Lung microvascular endothelial cell (primary cell): ENCODE results near the gene CASD1. TPM values are rescaled to one million over a fixed set of nuclear protein-coding genes. Genes with fewer than 3 reads are reported as not detected.

Source experiments
- DNase-seq, 2 donors: peaks; one replicate each; pipeline versions ENCODE4 v3.0.0 to v3.0.0-alpha.2; 2010; ENCODE audit warnings: low read depth in 2 of 2
- total RNA-seq: library from RNA; depleted of rRNA; stranded (reverse); fragments of >200 nt; gene quantifications from 2 replicates; pipeline ENCODE4 v1.2.1, GENCODE V29; 2014

Gene CASD1
- total RNA-seq, 1 donor from 2014 or later, result 17.9 TPM

DNA sequence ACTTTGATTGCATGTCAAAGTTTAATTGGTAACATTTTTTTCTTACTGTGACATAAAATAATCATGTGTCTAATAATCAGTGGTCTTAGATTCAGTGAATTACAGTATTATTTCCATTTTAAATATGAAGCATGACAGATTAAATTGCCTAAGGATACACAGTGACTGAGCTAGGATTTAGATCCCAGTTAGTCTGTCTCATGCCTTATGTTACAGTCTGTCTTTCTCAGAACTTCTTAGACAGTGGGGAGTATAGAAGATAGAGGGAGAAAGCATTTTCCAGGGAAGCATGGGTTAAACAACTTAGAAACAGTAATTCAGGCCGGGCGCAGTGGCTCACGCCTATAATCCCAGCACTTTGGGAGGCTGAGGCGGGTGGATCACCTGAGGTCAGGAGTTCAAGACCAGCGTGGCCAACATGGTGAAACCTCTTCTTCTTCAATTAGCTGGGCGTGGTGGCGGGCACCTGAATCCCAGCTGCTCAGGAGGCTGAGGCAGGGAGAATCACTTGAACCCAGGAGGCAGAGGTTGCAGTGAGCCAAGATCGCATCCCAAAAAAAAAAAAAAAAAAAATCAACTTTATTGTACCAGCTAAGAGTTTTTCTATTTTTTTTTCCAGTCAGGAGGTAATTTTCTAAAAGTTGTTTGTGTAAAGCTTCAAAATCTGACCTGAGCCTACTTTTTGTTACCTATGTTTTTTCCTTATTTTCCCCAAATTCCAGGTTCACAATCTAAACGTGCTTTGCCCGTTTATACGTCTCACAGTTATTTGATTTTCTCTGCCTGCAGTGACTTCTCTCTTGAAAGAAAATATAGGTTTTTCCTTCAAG lies 3.3 kb downstream of the CASD1 start:
- DNase-seq, result no peak

DNA sequence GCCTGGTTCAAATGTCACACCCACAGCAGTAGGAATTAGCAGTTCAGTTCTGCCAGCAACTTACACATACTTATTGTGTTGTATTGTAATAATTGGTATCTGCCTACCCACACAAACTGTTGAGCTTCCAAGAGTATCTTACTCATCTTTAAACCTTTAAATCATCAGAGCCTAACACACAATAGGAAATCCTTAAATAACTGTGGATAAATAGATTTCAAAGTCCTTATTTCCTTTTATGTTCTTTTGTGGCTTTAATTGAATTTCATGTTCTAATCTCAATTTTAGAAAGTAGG lies 3.9 kb downstream of the CASD1 start:
- no peak for DNase-seq

DNA sequence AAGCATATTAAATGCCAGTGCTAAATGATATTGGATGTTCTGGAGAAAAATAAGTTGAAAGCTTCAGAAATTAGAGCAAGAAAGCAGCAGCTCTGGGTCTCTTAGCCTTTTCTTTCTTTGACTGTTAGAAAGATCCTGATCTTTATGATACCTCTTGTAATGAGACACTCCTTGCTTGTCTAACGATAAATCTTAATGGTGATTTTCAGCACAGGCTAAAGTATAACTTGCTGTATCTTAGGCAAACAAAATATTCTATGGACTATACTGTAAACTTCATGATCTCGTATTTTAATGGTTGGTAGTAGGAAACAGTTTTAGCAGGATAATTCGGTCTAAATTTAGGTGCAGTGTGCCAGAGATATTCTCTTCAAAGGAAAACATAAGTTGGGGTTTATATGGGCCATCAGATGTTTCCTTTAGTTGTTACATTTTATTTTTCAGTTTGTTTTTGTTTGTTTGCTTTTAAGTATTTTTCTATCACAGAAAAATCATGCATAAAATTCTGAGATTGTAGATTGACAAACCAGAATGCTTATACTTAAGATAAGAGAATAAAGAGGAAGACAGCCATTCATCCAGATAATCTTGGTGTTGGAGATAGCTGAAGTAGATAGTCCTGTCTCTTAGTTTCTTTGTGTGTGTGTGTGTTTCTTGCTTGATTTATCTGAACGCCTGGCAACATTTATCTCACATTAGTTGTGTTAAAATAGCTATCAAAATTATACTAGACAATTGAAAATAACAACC lies 4.7 kb downstream of the CASD1 start:
- no peak for DNase-seq

DNA sequence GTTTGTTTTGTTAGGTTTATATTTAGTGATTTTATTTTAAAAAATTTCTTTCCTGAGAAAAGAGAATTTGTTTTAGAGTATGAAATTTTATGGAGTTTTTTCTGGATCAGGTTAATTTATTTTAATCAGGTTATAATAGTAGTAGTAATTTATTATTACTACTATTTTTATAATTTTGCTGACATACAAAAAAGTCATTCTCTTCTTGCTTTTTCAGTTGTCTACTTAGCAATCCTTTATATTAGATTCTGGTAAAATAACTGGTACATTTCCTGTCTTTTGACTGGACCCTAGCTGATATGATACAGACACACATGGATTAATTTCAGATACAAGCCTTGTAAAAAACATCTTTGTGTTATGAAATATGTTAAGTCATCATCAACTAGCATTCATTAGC lies 5.3 kb downstream of the CASD1 start:
- DNase-seq, result no peak

DNA sequence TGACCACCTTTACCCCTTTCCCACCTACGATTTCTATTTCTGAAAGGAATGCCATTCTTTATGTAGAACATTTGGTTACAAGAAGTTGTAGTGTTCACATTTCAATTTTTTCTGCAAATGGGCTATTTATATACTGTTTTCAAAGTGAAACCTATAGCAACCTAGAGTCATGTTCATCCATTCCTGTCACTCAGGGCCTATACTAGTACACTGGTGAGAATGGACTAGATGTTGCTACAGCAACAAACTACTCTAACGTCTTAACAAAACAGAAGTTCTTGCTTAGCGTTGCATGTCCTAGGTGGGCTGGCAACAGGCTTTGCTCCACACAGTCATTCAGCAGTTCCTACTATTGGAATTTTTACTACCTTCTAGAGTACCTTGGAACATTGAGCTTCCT lies 16.3 kb downstream of the CASD1 start:
- DNase-seq, result no peak

DNA sequence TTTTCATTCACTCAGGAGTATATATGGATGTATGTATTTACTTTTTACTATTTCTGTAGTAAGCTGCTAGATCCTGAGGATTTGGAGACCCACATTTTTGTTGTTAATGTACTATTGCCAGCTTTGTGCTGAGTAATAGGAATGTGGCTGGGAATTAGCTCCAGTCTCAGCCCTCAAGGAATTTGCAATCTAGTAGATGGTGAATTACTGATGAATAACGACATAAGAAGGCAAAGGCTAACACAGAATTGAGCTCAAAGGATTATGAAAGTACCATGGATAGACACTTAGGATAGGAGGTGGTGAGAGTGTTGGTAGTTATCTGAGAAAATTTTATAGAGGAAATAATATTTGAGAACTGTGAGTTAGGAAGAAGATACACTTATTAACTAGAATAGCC lies 19.9 kb downstream of the CASD1 start:
- DNase-seq, result no peak

DNA sequence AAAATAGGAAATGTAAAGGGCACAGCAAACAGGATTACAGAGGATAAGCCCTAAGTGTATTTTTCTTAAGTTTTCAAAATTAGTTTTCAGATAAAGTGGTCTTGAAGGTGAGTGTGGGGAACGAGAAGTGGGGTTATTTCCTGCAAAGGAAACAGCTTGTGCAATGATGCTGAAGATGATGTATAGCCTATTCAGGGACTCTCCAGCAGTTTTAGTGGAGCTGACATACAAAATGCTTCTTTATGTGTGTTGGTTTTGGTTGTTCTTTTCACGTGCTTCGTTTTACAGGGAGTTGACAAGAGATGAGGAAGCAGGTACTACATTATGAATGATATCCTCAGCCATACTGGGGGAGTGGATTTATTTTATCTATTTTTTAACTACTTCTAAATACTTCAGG lies 20.5 kb downstream of the CASD1 start:
- peak in 1 of 2 donors; percentile 58 for DNase-seq

DNA sequence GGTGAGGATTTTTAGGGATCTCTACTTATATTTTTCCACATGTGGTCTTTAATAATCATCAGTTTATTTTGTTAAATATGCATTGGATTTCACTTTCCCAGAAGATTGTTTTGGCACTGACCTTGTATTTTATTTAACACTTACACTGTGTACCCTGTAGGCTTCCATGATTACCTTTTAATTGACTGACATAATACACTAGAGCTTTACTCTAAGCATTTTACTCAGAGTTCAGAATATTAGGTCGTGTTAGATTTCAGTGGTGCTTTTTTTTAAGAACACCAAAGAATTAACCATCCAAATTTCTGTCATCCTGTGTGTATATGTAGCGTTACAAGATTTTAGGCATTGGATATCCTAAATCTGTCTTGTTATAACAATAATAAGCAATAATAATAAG lies 23.1 kb downstream of the CASD1 start:
- DNase-seq, result no peak

DNA sequence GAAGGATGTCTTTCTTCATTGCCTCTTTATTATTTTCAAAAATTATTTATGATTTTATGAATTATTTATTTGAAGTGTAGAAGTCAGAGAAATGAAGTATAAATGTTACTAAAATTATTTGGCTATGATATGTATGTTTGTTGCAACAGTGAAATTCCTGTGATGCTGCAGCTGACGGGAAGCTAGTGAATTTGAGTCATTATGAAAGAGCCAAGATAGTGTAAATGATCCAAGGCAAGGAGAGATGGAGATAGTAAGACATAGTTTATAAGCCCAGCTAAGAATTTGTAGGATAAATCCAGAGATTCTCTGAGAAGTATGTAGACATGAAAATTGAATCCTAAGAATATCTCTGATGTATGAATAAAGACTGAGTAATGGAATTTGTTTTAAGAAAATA lies 30.8 kb downstream of the CASD1 start:
- no peak for DNase-seq

DNA sequence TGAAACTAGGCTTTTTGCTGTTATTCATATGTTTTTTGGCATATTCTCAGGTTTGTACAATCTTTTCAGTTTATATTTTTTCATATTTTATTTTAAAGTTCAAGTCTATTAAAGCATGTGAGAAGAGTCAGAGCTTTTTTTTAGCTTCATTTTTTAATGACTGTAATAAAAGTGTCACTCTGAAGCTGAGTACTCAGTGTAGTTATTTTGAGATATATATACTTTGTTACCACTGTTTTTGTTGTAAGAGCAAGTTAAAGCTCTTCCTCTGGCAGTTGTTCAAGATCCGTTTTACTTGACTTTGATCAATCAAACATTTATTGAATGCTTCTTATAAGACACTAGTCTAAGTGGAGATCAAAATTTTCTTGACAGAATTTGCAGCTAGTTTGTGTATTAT lies 37.5 kb downstream of the CASD1 start:
- peak in 1 of 2 donors; percentile 5 for DNase-seq

DNA sequence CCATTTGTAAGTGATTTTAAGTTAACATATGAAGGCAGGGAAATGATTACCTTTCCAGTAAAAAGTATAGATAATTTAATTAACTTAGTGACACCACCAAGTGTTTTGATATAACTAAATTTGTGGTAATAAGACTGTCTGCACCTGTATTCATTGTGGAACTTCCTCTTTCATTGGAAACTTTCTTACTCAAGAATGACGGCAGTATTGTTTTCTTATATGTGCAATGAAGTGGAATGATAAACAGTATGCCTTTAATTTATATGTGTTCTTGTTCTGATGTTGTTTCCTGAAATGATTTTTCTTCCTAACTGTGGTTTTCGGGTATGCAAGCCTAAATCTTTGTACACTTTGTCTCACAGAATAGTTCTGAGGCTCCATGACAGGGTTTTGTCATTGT lies 46.4 kb downstream of the CASD1 start:
- no peak for DNase-seq

DNA sequence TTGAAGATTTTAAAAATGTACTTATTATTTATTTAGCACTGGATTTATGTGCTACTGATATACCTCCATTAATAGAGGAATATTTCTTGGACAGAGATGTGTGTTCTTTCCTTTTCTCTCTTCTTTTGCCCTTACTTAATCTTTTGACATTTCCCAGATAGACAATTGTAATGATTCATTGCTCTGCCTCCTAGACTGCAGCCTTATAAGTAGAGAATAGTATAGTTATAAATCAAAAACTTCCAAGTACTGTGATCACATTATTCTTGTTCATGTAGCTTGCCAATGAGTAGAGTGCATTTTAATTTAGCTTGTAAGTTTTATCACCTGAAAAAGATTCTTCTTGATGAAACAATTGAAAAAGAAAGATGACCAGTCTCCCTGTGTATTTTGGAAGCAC lies 47.6 kb downstream of the CASD1 start:
- no peak for DNase-seq

DNA sequence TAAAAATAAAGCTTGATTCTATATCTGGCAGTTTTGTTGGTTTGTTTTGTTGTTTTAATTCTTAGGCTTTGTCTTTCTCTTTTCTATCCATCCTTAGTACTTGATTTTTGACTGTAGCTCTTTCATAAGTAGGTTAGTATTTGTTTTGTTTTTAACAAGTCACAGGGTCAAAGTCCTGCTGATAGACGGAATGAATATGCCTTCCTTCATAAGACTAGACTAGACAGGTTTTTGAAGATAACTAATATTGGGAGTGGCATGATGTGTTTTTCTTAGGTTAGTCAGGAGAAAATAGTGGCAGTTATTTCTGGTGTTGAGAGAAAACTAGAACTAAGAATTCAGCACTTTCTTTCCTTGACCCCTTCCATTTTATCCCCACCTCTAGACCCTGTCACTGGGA lies 50.4 kb downstream of the CASD1 start:
- DNase-seq, result no peak

DNA sequence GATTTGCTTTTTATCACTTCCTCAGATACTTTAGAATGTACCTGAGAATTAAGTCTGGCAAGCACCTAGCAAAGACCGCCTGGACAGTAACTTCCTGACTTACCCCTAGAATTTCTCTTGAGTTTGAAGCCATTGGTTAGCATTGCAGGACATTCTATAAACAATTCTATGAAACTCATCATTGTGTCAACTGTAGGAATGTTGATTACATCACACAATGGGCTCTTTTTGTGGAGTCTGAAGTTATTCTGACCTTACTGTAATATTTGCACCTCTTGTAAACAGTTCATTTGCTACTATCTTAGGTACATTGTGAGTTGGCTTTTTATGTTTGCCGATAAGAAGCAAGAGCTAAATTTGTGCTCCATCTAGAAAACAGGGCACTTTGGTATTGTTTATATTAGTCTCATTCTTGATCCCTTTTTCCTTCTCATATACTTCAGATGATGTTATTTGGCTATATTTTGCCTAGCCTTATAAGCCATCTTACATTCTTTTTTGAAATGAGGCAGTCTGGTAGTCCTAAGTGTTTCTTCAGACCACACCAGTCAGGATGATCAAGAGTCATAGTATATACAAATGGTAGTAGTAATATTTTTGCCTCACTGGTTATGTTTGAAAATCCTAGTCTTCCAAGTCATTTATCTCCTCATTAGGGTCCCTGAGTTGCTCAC lies 52.4 kb downstream of the CASD1 start:
- peak in 1 of 2 donors; percentile 60 for DNase-seq

DNA sequence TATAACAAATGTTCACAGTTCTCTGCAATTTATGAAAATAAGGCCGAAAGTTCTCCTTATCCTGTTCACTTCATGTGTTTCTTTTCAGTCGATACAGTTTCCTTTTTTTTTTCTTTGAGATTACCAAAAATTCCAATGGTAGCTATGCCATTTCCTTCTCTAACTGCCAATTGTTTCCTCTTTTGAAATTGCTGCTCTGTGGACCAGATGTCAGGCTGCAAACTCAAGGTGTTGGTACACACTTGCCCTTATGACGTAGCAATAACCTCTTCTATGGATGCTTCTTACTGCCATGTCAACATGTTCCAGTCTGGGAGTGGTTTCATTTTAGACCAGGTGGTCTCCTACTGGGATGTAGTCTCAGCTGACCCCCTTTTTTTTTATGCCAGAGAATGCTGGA lies 52.9 kb downstream of the CASD1 start:
- DNase-seq, result peak in 1 of 2 donors; percentile 70

DNA sequence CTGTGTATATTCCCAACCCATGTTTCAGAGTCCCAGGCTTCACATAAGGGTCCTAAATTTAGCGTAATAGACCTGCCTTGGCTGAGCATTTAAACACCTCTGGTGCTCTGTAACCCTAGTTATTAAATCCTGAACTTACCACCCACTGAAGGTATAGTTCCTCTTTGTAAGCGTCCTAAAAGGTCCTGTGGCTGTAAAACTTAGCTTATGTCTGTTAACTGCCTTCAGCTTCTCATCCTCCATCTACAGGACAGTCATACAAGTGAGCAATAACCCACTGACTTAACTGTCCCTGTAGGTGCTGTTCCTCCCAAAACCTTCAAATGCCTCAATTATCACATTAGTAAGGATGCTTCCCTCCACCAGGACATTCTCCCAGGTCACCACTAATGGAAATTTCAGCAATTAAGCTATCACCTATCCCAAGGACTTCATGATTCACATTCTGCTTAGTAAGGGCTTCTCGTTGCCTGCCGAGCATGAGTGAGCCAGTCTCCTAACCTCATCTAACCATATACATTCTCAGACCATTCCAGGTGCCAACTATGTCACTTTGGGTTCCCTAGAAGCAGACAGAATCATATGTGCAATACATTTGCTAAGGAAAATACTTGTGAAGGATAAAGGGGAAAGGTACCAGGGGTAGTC lies 55.8 kb downstream of the CASD1 start:
- DNase-seq, result no peak

DNA sequence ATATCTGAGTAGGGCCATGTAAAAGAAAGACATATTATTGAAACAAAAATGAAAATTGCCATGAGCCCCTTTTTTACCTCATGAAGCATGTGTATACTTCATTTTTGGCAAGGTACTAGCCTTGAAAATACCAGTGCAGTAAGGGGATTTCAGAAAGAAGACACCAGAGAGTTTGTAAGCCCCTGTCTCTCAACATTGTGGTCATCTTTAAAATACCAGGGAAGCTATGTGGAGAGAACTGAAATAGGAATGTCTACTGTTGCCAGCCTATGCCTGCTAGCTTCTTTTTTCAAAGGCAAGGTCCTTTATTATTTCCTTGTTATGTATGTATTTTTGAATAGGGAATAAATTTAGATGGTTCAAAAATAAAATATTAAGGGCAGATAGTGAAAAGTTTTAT lies 57.8 kb downstream of the CASD1 start:
- DNase-seq, result no peak

DNA sequence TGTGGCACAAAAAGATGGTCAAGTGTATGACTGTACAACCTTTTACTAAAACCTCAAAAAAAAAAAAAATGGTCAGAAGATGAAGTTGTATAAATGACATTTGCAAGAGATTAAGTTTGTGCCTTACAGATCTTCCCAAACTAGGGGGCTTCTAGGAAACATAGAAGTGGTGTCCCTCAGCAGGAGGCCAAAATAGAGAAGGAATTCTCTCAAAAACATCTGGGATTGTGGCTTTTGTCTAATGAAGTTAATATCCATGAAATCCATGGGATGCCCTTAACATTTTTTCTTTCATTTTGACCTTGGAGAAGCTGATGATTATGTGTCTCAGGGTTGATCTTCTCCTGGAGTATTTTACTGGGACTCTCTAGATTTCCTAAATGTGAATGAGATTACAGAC lies 62.2 kb downstream of the CASD1 start:
- no peak for DNase-seq

DNA sequence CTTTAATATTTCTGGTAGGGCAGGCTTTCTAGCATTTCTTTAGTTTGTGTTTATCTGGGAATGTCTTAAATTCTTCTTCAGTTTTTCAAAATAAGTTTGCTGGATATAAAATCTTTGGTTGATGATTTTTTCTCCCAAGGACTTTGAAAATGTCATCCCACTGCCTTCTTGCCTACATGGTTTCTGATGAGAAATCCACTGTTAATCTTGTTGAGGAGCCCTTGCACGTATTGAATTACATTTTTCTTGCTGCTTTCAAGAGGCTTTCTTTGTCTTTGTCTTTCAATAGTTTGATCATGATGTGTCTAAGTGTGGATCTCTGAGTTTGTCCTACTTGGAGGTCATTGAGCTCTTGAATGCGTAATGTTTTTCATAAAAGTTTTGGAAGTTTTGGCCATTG lies 66.0 kb downstream of the CASD1 start:
- no peak for DNase-seq

DNA sequence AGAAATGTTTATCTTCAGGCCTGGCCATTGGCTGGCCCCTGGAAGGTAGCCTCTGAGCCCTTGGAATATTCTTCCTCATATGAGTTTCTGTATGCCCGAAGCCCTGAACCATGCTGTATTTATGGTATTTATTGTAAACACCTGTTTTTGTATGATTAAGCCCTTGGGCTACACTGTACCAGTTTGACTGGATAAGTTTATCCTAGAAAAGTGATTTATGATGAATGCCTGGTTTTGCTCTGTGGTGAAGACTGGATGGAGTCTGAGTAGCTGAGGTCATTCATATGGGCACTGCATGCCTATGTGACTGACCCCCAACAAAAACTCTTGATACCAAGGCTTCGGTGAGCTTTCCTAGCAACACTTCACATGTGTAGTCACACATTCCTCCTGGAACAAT lies 66.7 kb downstream of the CASD1 start:
- no peak for DNase-seq

DNA sequence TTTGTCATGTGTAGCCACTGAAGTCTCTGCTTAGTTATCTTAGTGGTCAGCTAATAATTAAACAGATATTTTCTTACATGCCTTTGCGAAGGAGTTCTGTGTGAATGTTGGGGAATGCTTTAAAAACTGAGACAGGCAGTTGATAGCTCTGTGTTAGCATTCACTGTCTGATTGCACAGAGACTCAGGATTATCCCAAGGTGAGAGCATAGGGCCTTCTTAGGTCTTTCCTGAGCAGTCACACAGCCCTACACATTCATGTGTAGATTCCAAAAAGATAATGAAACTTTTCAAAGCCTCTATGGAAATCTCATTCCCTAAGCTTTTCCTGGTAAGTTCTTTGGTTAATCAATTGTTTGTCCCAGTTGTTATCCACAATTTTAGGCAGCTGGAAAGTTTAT lies 67.7 kb downstream of the CASD1 start:
- no peak for DNase-seq

DNA sequence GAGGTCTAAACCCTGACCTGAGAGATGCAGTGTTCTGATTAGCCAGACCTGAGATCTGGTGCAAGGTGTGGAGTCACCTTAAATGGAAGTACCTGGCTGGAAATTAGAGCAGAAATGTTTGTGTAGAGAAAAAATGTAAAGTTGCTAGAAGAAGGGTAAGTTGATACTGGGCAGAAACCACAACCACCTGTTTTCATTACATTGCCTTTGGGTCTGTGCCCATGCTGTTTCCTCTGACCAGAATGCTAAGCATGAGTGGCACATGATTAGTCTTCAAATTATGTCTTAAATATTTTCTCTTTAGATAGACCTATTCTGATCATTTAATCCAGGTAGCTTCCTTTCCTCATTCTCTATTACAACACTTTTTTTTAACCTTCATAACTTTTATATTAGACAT lies 69.0 kb downstream of the CASD1 start:
- DNase-seq, result no peak
